Activated CD4-positive, alpha-beta memory T cell treated with anti-CD3 and anti-CD28 coated beads for 36 hours (primary cell): Measurements from ENCODE around the gene NIPAL1. TPM values are rescaled to one million over a fixed set of nuclear protein-coding genes. Genes with fewer than 3 reads are reported as not detected.
"Not testable (repeated sequence)": the region's sequence is repeated elsewhere in the genome, so short reads cannot be mapped to it uniquely, and the experiment has no call there.

ENCODE experiments used
- CTCF ChIA-PET: fragments of 350-600 bp; sonication (Branson Sonifier 250); formaldehyde crosslinking; loops from one replicate; lab custom pipeline; 2021; ENCODE audit warnings: antibody characterized with exemption, inconsistent platforms; lab: Charles Lee
- POLR2A ChIA-PET: fragments of 350-600 bp; sonication (Branson Sonifier 250); formaldehyde crosslinking; loops from one replicate; lab custom pipeline; 2021; ENCODE audit warnings: antibody characterized with exemption; lab: Charles Lee
- DNase-seq: peaks from one replicate; pipeline ENCODE4 v3.0.0-alpha.2; 2020
- H3K27ac Mint-ChIP-seq: one replicate; pipeline ENCODE4 v1.8.0; 2021; ENCODE audit warnings: mixed read lengths
- H3K27me3 Mint-ChIP-seq: one replicate; pipeline ENCODE4 v1.8.0; 2021; ENCODE audit warnings: mixed read lengths
- H3K36me3 Mint-ChIP-seq: one replicate; pipeline ENCODE4 v1.8.0; 2021; ENCODE audit warnings: mixed read lengths
- H3K4me1 Mint-ChIP-seq: one replicate; pipeline ENCODE4 v1.8.0; 2021; ENCODE audit warnings: low read depth, mixed read lengths
- H3K4me3 Mint-ChIP-seq: one replicate; pipeline ENCODE4 v1.8.0; 2021; ENCODE audit warnings: mild to moderate bottlenecking, mixed read lengths
- H3K9me3 Mint-ChIP-seq: one replicate; pipeline ENCODE4 v1.8.0; 2021; ENCODE audit warnings: mixed read lengths
- intact Hi-C: fragments of 100-400 bp; cut with micrococcal nuclease; formaldehyde crosslinking; loops from one replicate; pipeline ENCODE4 v1.15.1; 2023
- total RNA-seq, 2 experiments: library from RNA; stranded (reverse); gene quantifications; one replicate each; pipeline ENCODE4 v1.2.3, GENCODE V29; 2021

The NIPAL1 gene
- total RNA-seq, 2 experiments from 2014 or later, result 1.3 to 1.9 TPM

GRCh38 chr4:48010906-48011305 lies 5.7 kb upstream of the NIPAL1 start:
- CTCF ChIA-PET, result interaction anchor here (1.0 kb wide), 2 partner anchors 76 kb away, joined by 3 to 4 read pairs; no protein-coding TSS in a partner anchor
- H3K4me3 Mint-ChIP-seq, result not testable (repeated sequence)

GRCh38 chr4:48011722-48012121 lies 4.8 kb upstream of the NIPAL1 start:
- Mint-ChIP-seq H3K27ac (no peak overlapping the region), H3K9me3 (peaks cover 6% of the 10 kb centered on the region), H3K4me3 (no peak overlapping the region), H3K27me3 (peaks cover 28% of the 10 kb centered on the region), H3K4me1 (peaks cover 7% of the 10 kb centered on the region), H3K36me3 (no peaks in the 10 kb centered on the region)
- ChIA-PET POLR2A (no interaction called here), CTCF (interaction anchor here (1.0 kb wide), 1 partner anchor 76 kb away, joined by 4 read pairs; no protein-coding TSS in a partner anchor)
- DNase-seq, result no peak
- intact Hi-C loops, result no loop called here

More at GRCh38 chr4:48010906-48011305, 5.7 kb upstream of the NIPAL1 start:
- H3K27me3 Mint-ChIP-seq, result peaks cover 25% of the 10 kb centered on the region
- peaks cover 12% of the 10 kb centered on the region for H3K9me3 Mint-ChIP-seq
- H3K27ac Mint-ChIP-seq, POLR2A ChIA-PET, DNase-seq, intact Hi-C loops, H3K36me3 Mint-ChIP-seq, H3K4me1 Mint-ChIP-seq: not testable (repeated sequence)

GRCh38 chr4:48012824-48013223 lies 3.7 kb upstream of the NIPAL1 start:
- ChIA-PET POLR2A (no interaction called here), CTCF (no interaction called here)
- H3K9me3 Mint-ChIP-seq, result no peaks in the 10 kb centered on the region
- no peak overlapping the region for H3K27ac Mint-ChIP-seq
- H3K4me1 Mint-ChIP-seq, result peaks cover 10% of the 10 kb centered on the region
- peaks cover 28% of the 10 kb centered on the region for H3K27me3 Mint-ChIP-seq
- intact Hi-C loops, result no loop called here
- H3K4me3 Mint-ChIP-seq, result no peak overlapping the region
- H3K36me3 Mint-ChIP-seq, result no peaks in the 10 kb centered on the region
- DNase-seq, result no peak

GRCh38 chr4:48015216-48015615 lies 1.4 kb upstream of the NIPAL1 start:
- H3K27me3 Mint-ChIP-seq, result peaks cover 31% of the 10 kb centered on the region
- CTCF ChIA-PET, result interaction anchor here (2.1 kb wide), 1 partner anchor 12 kb away, joined by 7 read pairs; no protein-coding TSS in a partner anchor
- POLR2A ChIA-PET, result no interaction called here

GRCh38 chr4:48015678-48016077 lies 894 bp upstream of the NIPAL1 start:
- Mint-ChIP-seq H3K27ac (no peak overlapping the region), H3K9me3 (no peaks in the 10 kb centered on the region), H3K4me3 (peak overlapping the region; percentile 73), H3K27me3 (peaks cover 27% of the 10 kb centered on the region), H3K36me3 (no peaks in the 10 kb centered on the region), H3K4me1 (peaks cover 15% of the 10 kb centered on the region)
- POLR2A ChIA-PET, result interaction anchor here (0.7 kb wide), 1 partner anchor 13 kb away, joined by 3 read pairs; no protein-coding TSS in a partner anchor
- intact Hi-C loops, result loop anchor here (1.0 to 5.0 kb wide), 4 partner anchors 21 to 101 kb away; partner anchors contain the start of gene NFXL1
- DNase-seq, result no peak
- CTCF ChIA-PET, result interaction anchor here (2.1 kb wide), 1 partner anchor 12 kb away, joined by 7 read pairs; no protein-coding TSS in a partner anchor

More at GRCh38 chr4:48015216-48015615, 1.4 kb upstream of the NIPAL1 start:
- Mint-ChIP-seq H3K4me3 (no peak overlapping the region), H3K27ac (no peak overlapping the region), H3K9me3 (no peaks in the 10 kb centered on the region), H3K4me1 (peaks cover 14% of the 10 kb centered on the region), H3K36me3 (no peaks in the 10 kb centered on the region)
- no peak for DNase-seq
- intact Hi-C loops, result loop anchor here (5.0 kb wide), 1 partner anchor 72 kb away; no protein-coding TSS in a partner anchor

GRCh38 chr4:48017108-48017571 lies 568 bp downstream of the NIPAL1 start:
- H3K4me1 Mint-ChIP-seq, result peaks cover 25% of the 10 kb centered on the region

GRCh38 chr4:48018112-48018511 lies 1.5 kb downstream of the NIPAL1 start:
- no peaks in the 10 kb centered on the region for H3K9me3 Mint-ChIP-seq
- no peak for DNase-seq
- no peak overlapping the region for H3K27ac Mint-ChIP-seq
- H3K36me3 Mint-ChIP-seq, result no peaks in the 10 kb centered on the region
- no peak overlapping the region for H3K4me3 Mint-ChIP-seq
- intact Hi-C loops, result loop anchor here (5.0 kb wide), 1 partner anchor 69 kb away; no protein-coding TSS in a partner anchor
- CTCF ChIA-PET, result interaction anchor here (0.6 to 3.9 kb wide), 9 partner anchors 15 to 127 kb away, joined by 3 to 37 read pairs (median 5); no protein-coding TSS in a partner anchor
- peaks cover 20% of the 10 kb centered on the region for H3K27me3 Mint-ChIP-seq
- POLR2A ChIA-PET, result no interaction called here
- peaks cover 25% of the 10 kb centered on the region for H3K4me1 Mint-ChIP-seq

More at GRCh38 chr4:48017108-48017571, 568 bp downstream of the NIPAL1 start:
- ChIA-PET CTCF (interaction anchor here (1.3 to 3.9 kb wide), 6 partner anchors 14 to 128 kb away, joined by 5 to 37 read pairs (median 6); no protein-coding TSS in a partner anchor), POLR2A (no interaction called here)
- Mint-ChIP-seq H3K9me3 (no peaks in the 10 kb centered on the region), H3K4me3 (peak overlapping the region; percentile 73), H3K27ac (no peak overlapping the region), H3K36me3 (no peaks in the 10 kb centered on the region), H3K27me3 (peaks cover 21% of the 10 kb centered on the region)
- DNase-seq, result peak; percentile 59
- intact Hi-C loops, result loop anchor here (2.0 to 5.0 kb wide), 2 partner anchors 70 to 102 kb away; partner anchors contain the start of gene NFXL1

- intact Hi-C loops, result loop anchor here (1.0 kb wide), 2 partner anchors 15 to 26 kb away; no protein-coding TSS in a partner anchor
- CTCF ChIA-PET, result interaction anchor here (3.9 kb wide), 1 partner anchor 14 kb away, joined by 37 read pairs; no protein-coding TSS in a partner anchor
Measured at GRCh38 chr4:48021100-48021499, 4.5 kb downstream of the NIPAL1 start.

GRCh38 chr4:48022192-48022799 lies 5.7 kb downstream of the NIPAL1 start:
- no peak overlapping the region for H3K4me3 Mint-ChIP-seq
- peaks cover 15% of the 10 kb centered on the region for H3K27me3 Mint-ChIP-seq
- H3K27ac Mint-ChIP-seq, result no peak overlapping the region
- intact Hi-C loops, result no loop called here
- no peaks in the 10 kb centered on the region for H3K36me3 Mint-ChIP-seq
- POLR2A ChIA-PET, result no interaction called here
- H3K4me1 Mint-ChIP-seq, result peaks cover 20% of the 10 kb centered on the region
- CTCF ChIA-PET, result no interaction called here
- no peak for DNase-seq
- no peaks in the 10 kb centered on the region for H3K9me3 Mint-ChIP-seq

More at GRCh38 chr4:48021100-48021499, 4.5 kb downstream of the NIPAL1 start:
- H3K9me3 Mint-ChIP-seq, result no peaks in the 10 kb centered on the region
- DNase-seq, result no peak
- POLR2A ChIA-PET, result interaction anchor here (1.1 to 1.9 kb wide), 2 partner anchors 15 to 26 kb away, joined by 3 to 8 read pairs; no protein-coding TSS in a partner anchor
- no peaks in the 10 kb centered on the region for H3K36me3 Mint-ChIP-seq
- no peak overlapping the region for H3K4me3 Mint-ChIP-seq
- peaks cover 20% of the 10 kb centered on the region for H3K4me1 Mint-ChIP-seq
- H3K27ac Mint-ChIP-seq, result no peak overlapping the region
- H3K27me3 Mint-ChIP-seq, result peaks cover 16% of the 10 kb centered on the region

GRCh38 chr4:48024522-48024921 lies 8.0 kb downstream of the NIPAL1 start:
- no peaks in the 10 kb centered on the region for H3K9me3 Mint-ChIP-seq
- intact Hi-C loops, result no loop called here
- H3K27ac Mint-ChIP-seq, result no peak overlapping the region
- DNase-seq, result no peak
- ChIA-PET POLR2A (no interaction called here), CTCF (interaction anchor here (0.7 to 1.5 kb wide), 5 partner anchors 10 to 88 kb away, joined by 3 to 9 read pairs (median 3); no protein-coding TSS in a partner anchor)
- H3K4me3 Mint-ChIP-seq, result no peak overlapping the region
- no peaks in the 10 kb centered on the region for H3K36me3 Mint-ChIP-seq
- H3K27me3 Mint-ChIP-seq, result peaks cover 15% of the 10 kb centered on the region
- peaks cover 32% of the 10 kb centered on the region for H3K4me1 Mint-ChIP-seq

- no peak overlapping the region for H3K4me3 Mint-ChIP-seq
- intact Hi-C loops, result no loop called here
- H3K27ac Mint-ChIP-seq, result no peak overlapping the region
- DNase-seq, result no peak
- ChIA-PET POLR2A (no interaction called here), CTCF (interaction anchor here (0.9 to 1.5 kb wide), 4 partner anchors 9 to 88 kb away, joined by 3 to 9 read pairs (median 3); no protein-coding TSS in a partner anchor)
- peaks cover 31% of the 10 kb centered on the region for H3K4me1 Mint-ChIP-seq
- no peaks in the 10 kb centered on the region for H3K36me3 Mint-ChIP-seq
- H3K27me3 Mint-ChIP-seq, result peaks cover 13% of the 10 kb centered on the region
- no peaks in the 10 kb centered on the region for H3K9me3 Mint-ChIP-seq
Measured at GRCh38 chr4:48025005-48025404, 8.4 kb downstream of the NIPAL1 start.

GRCh38 chr4:48027653-48028052 lies 11.1 kb downstream of the NIPAL1 start:
- Mint-ChIP-seq H3K36me3 (no peaks in the 10 kb centered on the region), H3K9me3 (no peaks in the 10 kb centered on the region), H3K4me3 (no peak overlapping the region), H3K27ac (no peak overlapping the region), H3K4me1 (peaks cover 21% of the 10 kb centered on the region), H3K27me3 (peaks cover 12% of the 10 kb centered on the region)
- CTCF ChIA-PET, result interaction anchor here (0.5 to 1.5 kb wide), 4 partner anchors 9 to 62 kb away, joined by 3 to 6 read pairs (median 4); no protein-coding TSS in a partner anchor
- no peak for DNase-seq
- intact Hi-C loops, result loop anchor here (1.0 kb wide), 1 partner anchor 9 kb away; no protein-coding TSS in a partner anchor
- POLR2A ChIA-PET, result interaction anchor here (0.9 kb wide), 1 partner anchor 8 kb away, joined by 5 read pairs; no protein-coding TSS in a partner anchor
